DOHH2 (cell line): Measurements from ENCODE around the gene CEMIP2.

Source experiments
- EZH2phosphoT487 ChIP-seq: fragments of 200-600 bp; sonication (generic); IDR thresholded peaks from 2 replicates; pipeline ENCODE4 v1.6.1; 2017; ENCODE audit warnings: borderline replicate concordance, mild to moderate bottlenecking, antibody characterized with exemption, low read length, moderate library complexity, mixed read lengths
- TF ChIP-seq, protein P1 (sequence below): fragments of 200-600 bp; sonication (generic); IDR thresholded peaks from one replicate; pipeline ENCODE4 v1.5.1; 2014; ENCODE audit warnings: antibody characterized with exemption, mild to moderate bottlenecking, low read depth, low read length; ENCODE audit not compliant: poor library complexity, severe bottlenecking

GRCh38 chr9:71683598-71684235, 84.6 kb downstream of the CEMIP2 start:
- no peak for TF ChIP-seq EZH2phosphoT487
- TF ChIP-seq, protein P1, sequence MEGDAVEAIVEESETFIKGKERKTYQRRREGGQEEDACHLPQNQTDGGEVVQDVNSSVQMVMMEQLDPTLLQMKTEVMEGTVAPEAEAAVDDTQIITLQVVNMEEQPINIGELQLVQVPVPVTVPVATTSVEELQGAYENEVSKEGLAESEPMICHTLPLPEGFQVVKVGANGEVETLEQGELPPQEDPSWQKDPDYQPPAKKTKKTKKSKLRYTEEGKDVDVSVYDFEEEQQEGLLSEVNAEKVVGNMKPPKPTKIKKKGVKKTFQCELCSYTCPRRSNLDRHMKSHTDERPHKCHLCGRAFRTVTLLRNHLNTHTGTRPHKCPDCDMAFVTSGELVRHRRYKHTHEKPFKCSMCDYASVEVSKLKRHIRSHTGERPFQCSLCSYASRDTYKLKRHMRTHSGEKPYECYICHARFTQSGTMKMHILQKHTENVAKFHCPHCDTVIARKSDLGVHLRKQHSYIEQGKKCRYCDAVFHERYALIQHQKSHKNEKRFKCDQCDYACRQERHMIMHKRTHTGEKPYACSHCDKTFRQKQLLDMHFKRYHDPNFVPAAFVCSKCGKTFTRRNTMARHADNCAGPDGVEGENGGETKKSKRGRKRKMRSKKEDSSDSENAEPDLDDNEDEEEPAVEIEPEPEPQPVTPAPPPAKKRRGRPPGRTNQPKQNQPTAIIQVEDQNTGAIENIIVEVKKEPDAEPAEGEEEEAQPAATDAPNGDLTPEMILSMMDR: no peak
